ENCODE data around the gene HSPD1. TPM values are rescaled to one million over a fixed set of nuclear protein-coding genes. Genes with fewer than 3 reads are reported as not detected.

HSPD1 gene
- total and polyA plus RNA-seq, 10 of the 15 experiments (the other 5 are each of a cell fraction or from before 2014, with no cell fraction given): 345 to 1,169 (median 695) TPM

DNA sequence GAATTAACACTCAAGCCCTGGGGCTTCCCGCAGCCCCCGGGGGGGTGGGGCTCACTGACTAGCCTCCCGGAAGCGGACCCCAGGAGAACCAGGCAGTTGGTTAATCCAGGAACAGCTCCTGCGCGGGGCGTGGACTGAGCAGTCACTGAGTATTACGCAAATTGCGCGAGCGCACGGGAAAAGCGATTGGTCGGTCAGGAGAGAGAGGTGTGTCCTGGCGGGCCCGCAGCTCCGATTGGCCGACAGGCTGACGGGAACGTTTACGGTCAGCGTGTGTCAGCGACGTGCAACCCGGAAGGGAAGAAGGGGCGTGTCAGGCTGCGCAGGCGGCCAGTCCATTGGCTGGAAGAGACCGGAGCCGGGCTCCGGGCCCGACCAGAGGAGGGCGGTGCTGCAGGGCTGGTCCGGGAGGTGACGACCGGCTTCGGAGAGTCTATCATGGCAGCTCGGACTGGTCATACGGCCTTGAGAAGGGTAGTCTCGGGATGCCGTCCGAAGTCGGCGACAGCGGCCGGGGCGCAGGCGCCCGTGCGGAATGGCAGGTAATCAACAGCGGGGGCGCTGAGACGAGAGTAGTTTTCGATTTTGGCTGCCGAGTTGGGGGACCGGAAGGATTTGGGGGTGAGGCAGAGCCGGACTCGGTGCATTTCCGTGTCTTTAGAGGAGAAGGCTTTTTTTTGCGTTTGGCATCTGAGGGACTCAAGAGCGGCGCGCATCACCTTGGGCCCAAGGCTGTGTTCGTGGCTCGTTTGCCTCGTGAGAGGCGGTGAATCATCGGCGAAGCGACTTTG, 46.3 kb downstream of the HSPD1 start, which contains the start of gene COQ10B (continued):
- TF ChIP-seq, protein P1, sequence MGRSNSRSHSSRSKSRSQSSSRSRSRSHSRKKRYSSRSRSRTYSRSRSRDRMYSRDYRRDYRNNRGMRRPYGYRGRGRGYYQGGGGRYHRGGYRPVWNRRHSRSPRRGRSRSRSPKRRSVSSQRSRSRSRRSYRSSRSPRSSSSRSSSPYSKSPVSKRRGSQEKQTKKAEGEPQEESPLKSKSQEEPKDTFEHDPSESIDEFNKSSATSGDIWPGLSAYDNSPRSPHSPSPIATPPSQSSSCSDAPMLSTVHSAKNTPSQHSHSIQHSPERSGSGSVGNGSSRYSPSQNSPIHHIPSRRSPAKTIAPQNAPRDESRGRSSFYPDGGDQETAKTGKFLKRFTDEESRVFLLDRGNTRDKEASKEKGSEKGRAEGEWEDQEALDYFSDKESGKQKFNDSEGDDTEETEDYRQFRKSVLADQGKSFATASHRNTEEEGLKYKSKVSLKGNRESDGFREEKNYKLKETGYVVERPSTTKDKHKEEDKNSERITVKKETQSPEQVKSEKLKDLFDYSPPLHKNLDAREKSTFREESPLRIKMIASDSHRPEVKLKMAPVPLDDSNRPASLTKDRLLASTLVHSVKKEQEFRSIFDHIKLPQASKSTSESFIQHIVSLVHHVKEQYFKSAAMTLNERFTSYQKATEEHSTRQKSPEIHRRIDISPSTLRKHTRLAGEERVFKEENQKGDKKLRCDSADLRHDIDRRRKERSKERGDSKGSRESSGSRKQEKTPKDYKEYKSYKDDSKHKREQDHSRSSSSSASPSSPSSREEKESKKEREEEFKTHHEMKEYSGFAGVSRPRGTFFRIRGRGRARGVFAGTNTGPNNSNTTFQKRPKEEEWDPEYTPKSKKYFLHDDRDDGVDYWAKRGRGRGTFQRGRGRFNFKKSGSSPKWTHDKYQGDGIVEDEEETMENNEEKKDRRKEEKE (IDR thresholded peaks at IDR 0.05): no peak
- peak; percentile 62 for TF ChIP-seq NRF1 (conservative IDR thresholded peaks at IDR 0.05; ENCODE audit: low read depth, low read length)
- TF ChIP-seq, protein P2, sequence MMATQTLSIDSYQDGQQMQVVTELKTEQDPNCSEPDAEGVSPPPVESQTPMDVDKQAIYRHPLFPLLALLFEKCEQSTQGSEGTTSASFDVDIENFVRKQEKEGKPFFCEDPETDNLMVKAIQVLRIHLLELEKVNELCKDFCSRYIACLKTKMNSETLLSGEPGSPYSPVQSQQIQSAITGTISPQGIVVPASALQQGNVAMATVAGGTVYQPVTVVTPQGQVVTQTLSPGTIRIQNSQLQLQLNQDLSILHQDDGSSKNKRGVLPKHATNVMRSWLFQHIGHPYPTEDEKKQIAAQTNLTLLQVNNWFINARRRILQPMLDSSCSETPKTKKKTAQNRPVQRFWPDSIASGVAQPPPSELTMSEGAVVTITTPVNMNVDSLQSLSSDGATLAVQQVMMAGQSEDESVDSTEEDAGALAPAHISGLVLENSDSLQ (IDR thresholded peaks at IDR 0.05): peak; percentile 88
- TF ChIP-seq POU2F2 (IDR thresholded peaks at IDR 0.05; ENCODE audit: borderline replicate concordance, low read depth, low read length): 0 out of 3 replicates have a peak, but pooled peaks have one; percentile 35
- TF ChIP-seq TBL1XR1 (IDR thresholded peaks at IDR 0.05; ENCODE audit: low read depth, low read length): 0 out of 2 replicates have a peak, but pooled peaks have one; percentile 34
- TF ChIP-seq NFYB (IDR thresholded peaks at IDR 0.05; ENCODE audit: insufficient read depth, low read depth, low read length): peak; percentile 96
- TF ChIP-seq, protein P3, sequence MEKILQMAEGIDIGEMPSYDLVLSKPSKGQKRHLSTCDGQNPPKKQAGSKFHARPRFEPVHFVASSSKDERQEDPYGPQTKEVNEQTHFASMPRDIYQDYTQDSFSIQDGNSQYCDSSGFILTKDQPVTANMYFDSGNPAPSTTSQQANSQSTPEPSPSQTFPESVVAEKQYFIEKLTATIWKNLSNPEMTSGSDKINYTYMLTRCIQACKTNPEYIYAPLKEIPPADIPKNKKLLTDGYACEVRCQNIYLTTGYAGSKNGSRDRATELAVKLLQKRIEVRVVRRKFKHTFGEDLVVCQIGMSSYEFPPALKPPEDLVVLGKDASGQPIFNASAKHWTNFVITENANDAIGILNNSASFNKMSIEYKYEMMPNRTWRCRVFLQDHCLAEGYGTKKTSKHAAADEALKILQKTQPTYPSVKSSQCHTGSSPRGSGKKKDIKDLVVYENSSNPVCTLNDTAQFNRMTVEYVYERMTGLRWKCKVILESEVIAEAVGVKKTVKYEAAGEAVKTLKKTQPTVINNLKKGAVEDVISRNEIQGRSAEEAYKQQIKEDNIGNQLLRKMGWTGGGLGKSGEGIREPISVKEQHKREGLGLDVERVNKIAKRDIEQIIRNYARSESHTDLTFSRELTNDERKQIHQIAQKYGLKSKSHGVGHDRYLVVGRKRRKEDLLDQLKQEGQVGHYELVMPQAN (conservative IDR thresholded peaks at IDR 0.05): peak; percentile 92
- TF ChIP-seq NBN (IDR thresholded peaks at IDR 0.05): peak; percentile 89
- peak; percentile 58 for TF ChIP-seq KLF5 (IDR thresholded peaks at IDR 0.05; ENCODE audit: partially characterized antibody)
- peak; percentile 78 for TF ChIP-seq CHD2 (IDR thresholded peaks at IDR 0.05; ENCODE audit: borderline replicate concordance, low read depth, low read length)
- TF ChIP-seq TCF3 (IDR thresholded peaks at IDR 0.05; ENCODE audit: borderline replicate concordance, insufficient read depth, low read depth, low read length): 0 out of 2 replicates have a peak, but pooled peaks have one; percentile 7
- 0 out of 2 replicates have a peak, but pooled peaks have one; percentile 13 for TF ChIP-seq CBX5 (IDR thresholded peaks at IDR 0.05; ENCODE audit: low read depth)
- TF ChIP-seq, protein P4, sequence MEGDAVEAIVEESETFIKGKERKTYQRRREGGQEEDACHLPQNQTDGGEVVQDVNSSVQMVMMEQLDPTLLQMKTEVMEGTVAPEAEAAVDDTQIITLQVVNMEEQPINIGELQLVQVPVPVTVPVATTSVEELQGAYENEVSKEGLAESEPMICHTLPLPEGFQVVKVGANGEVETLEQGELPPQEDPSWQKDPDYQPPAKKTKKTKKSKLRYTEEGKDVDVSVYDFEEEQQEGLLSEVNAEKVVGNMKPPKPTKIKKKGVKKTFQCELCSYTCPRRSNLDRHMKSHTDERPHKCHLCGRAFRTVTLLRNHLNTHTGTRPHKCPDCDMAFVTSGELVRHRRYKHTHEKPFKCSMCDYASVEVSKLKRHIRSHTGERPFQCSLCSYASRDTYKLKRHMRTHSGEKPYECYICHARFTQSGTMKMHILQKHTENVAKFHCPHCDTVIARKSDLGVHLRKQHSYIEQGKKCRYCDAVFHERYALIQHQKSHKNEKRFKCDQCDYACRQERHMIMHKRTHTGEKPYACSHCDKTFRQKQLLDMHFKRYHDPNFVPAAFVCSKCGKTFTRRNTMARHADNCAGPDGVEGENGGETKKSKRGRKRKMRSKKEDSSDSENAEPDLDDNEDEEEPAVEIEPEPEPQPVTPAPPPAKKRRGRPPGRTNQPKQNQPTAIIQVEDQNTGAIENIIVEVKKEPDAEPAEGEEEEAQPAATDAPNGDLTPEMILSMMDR (IDR thresholded peaks at IDR 0.05 in 2 of 3, conservative IDR thresholded peaks at IDR 0.05 in 1 of 3; ENCODE audit: control insufficient read depth in 2 of 3, extremely low read depth in 1 of 3, insufficient read depth in 1 of 3, low read depth in 3 of 3, low read length in 3 of 3): peak in 2 of 3 experiments; percentile 23 to 34; a peak in 3 of 6 replicates
- TF ChIP-seq CREM (IDR thresholded peaks at IDR 0.05; ENCODE audit: low read depth): peak; percentile 84
- TF ChIP-seq, protein P5, sequence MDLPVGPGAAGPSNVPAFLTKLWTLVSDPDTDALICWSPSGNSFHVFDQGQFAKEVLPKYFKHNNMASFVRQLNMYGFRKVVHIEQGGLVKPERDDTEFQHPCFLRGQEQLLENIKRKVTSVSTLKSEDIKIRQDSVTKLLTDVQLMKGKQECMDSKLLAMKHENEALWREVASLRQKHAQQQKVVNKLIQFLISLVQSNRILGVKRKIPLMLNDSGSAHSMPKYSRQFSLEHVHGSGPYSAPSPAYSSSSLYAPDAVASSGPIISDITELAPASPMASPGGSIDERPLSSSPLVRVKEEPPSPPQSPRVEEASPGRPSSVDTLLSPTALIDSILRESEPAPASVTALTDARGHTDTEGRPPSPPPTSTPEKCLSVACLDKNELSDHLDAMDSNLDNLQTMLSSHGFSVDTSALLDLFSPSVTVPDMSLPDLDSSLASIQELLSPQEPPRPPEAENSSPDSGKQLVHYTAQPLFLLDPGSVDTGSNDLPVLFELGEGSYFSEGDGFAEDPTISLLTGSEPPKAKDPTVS (IDR thresholded peaks at IDR 0.05; ENCODE audit: low read depth, low read length): no peak
- TF ChIP-seq RAD21 (IDR thresholded peaks at IDR 0.05; ENCODE audit: insufficient read depth, low read depth, low read length): no peak
- peak; percentile 63; the same call in 1 of the 2 replicates for TF ChIP-seq ESRRA (IDR thresholded peaks at IDR 0.05; ENCODE audit: low read length)
- TF ChIP-seq ZSCAN29 (IDR thresholded peaks at IDR 0.05): no peak
- no peak for TF ChIP-seq ZNF274 (IDR thresholded peaks at IDR 0.05; ENCODE audit: insufficient read depth, insufficient read length)
- TF ChIP-seq BACH1 (IDR thresholded peaks at IDR 0.05; ENCODE audit: borderline replicate concordance): peak; percentile 78
